ENCODE measurements around the gene CBX3.
"Not testable (repeated sequence)": the region's sequence is repeated elsewhere in the genome, so short reads cannot be mapped to it uniquely, and the experiment has no call there.

The CBX3 gene

GRCh38 chr7:26201247-26202018 is at the start of gene CBX3:
TSS of gene CBX3 (plus strand) at chr7:26201745. CDS start at chr7:26202999, 1,254 bp downstream.
- DNase-seq (ENCODE audit: low read depth) = peak; percentile 72

- peak; percentile 78 for DNase-seq (ENCODE audit: low read depth)
These were observed 49.4 kb upstream of the CBX3 start, which contains the start of gene NFE2L3 for GRCh38 chr7:26151953-26152781. TSS of gene NFE2L3 (plus strand) at chr7:26152198. CDS start at chr7:26152499, 301 bp downstream.

GRCh38 chr7:26152782-26153240 is 48.7 kb upstream of the CBX3 start:
- not testable (repeated sequence) for DNase-seq (ENCODE audit: low read depth)

GRCh38 chr7:26153241-26153822 is 48.2 kb upstream of the CBX3 start:
- DNase-seq (ENCODE audit: low read depth) = no peak

- DNase-seq (ENCODE audit: low read depth) = peak; percentile 82
These were observed 47.4 kb upstream of the CBX3 start for GRCh38 chr7:26153823-26154783.

- peak; percentile 80 for DNase-seq (ENCODE audit: low read depth)
These were observed 45.8 kb upstream of the CBX3 start for GRCh38 chr7:26155531-26156375.

GRCh38 chr7:26156451-26157420 is 44.8 kb upstream of the CBX3 start:
- DNase-seq (ENCODE audit: low read depth) = peak; percentile 98

GRCh38 chr7:26157520-26158105 is 43.9 kb upstream of the CBX3 start:
- DNase-seq (ENCODE audit: low read depth) = no peak

GRCh38 chr7:26159243-26159642 is 42.3 kb upstream of the CBX3 start:
- peak; percentile 52 for DNase-seq (ENCODE audit: low read depth)

- DNase-seq (ENCODE audit: low read depth) = no peak
These were observed 40.6 kb upstream of the CBX3 start for GRCh38 chr7:26160896-26161295.

- no peak for DNase-seq (ENCODE audit: low read depth)
These were observed 39.1 kb upstream of the CBX3 start for GRCh38 chr7:26162431-26162830.

- DNase-seq (ENCODE audit: low read depth) = not testable (repeated sequence)
These were observed 37.7 kb upstream of the CBX3 start for GRCh38 chr7:26163804-26164203.

- DNase-seq (ENCODE audit: low read depth) = no peak
These were observed 35.4 kb upstream of the CBX3 start for GRCh38 chr7:26165950-26166683.

GRCh38 chr7:26166684-26167266 is 34.8 kb upstream of the CBX3 start:
- no peak for DNase-seq (ENCODE audit: low read depth)

GRCh38 chr7:26167303-26167934 is 34.1 kb upstream of the CBX3 start:
- DNase-seq (ENCODE audit: low read depth) = no peak

GRCh38 chr7:26168458-26169023 is 33.0 kb upstream of the CBX3 start:
- no peak for DNase-seq (ENCODE audit: low read depth)

- DNase-seq (ENCODE audit: low read depth) = no peak
These were observed 32.3 kb upstream of the CBX3 start for GRCh38 chr7:26169271-26169670.

Data from iris pigment epithelial cell (primary cell).